Pancreas (tissue), 10 donors: ENCODE measurements around the gene BACH2. TPM values are rescaled to one million over a fixed set of nuclear protein-coding genes. Genes with fewer than 3 reads are reported as not detected.

Source experiments
- ATAC-seq, 4 donors: fragments of 200-7000 bp; cut with Tn5 transposase; one replicate each; pipeline versions ENCODE4 v1.8.0 to v1.9.1; 2020; ENCODE audit warnings: mild to moderate bottlenecking in 4 of 4, moderate library complexity in 4 of 4
- DNase-seq, 6 donors: peaks; one replicate each; pipeline ENCODE4 v3.0.0-alpha.2; 2020
- FAIRE-seq: peaks from 2 replicates; lab custom pipeline; 2012; peaks lifted over from hg19 to GRCh38; lab: Jason Lieb, UNC
- H3K27ac ChIP-seq, 4 donors: fragments of 200-600 bp; sonication (generic); 1 replicate in 3 of 4; 2 replicates in 1 of 4; pipeline versions ENCODE4 v1.5.0 to v1.8.0; 2020
- H3K27me3 ChIP-seq, 4 donors: fragments of 200-600 bp; one replicate each; pipeline ENCODE4 v1.8.0; 2021
- H3K36me3 ChIP-seq, 3 donors: fragments of 200-600 bp; sonication (generic) in 1 of 3; one replicate each; pipeline versions ENCODE4 v1.5.0 to v1.8.0; 2020 to 2021
- H3K4me1 ChIP-seq, 3 donors: fragments of 200-600 bp; one replicate each; pipeline ENCODE4 v1.8.0; 2021
- H3K4me3 ChIP-seq, 4 donors: fragments of 200-600 bp; sonication (generic) in 2 of 4; one replicate each; pipeline versions ENCODE4 v1.5.0 to v1.8.0; 2020 to 2021
- H3K9me3 ChIP-seq, 4 donors: fragments of 200-600 bp; one replicate each; pipeline ENCODE4 v1.8.0; 2021
- CTCF ChIP-seq, 4 donors: fragments of 200-600 bp; sonication (generic) in 3 of 4; IDR thresholded peaks; one replicate each; pipeline versions ENCODE4 v1.5.0 to v1.8.0; 2021; ENCODE audit warnings: antibody characterized with exemption in 4 of 4
- WGBS, 2 donors: extraction: QIAGEN DNeasy Blood & Tissue Kit; methylation state at CpG; one replicate each; pipeline ENCODE4 v1.1.7; 2013; 5-methylcytosine and 5-hydroxymethylcytosine counted together
- intact Hi-C, 3 donors: fragments of 100-400 bp; cut with DNase I; formaldehyde crosslinking; loops; one replicate each; pipeline versions ENCODE4 v1.11.1 to v1.14.2; 2022
- polyA plus RNA-seq, 2 donors: library from polyadenylated mRNA; stranded (reverse); fragments of 200-250 nt; gene quantifications; one replicate each; pipeline ENCODE4 v1.2.3, GENCODE V29; 2013
- total RNA-seq, 6 donors: library from RNA; stranded (reverse); fragmentation: NEBNext Ultra II Directional in 4 of 6; extraction: Animal tissue kit (Norgen Biotek cat#: 25700) in 4 of 6; gene quantifications; one replicate each; pipeline versions ENCODE4 v1.2.1 to v1.2.4, GENCODE V29; 2021 to 2023
- donor health status: healthy with polysubstance abuse.
- donor health status: DM: no; HTN: no; CAD: no; lungs with moderate emphysema.
- donor health status: DM: no; HTN: no; CAD: no.
- donor health status: control.
- donor health status: control.
- donor health status: Bipolar disorder and iron deficiency.
- donor health status: DM: yes; HTN: yes; CAD: no.
- donor health status: DM: no; HTN: no; CAD: no.
- donor health status: DM: no; HTN: no; CAD: no.
- donor health status: DM: yes; HTN: yes; CAD: no.

Gene BACH2
- total and polyA plus RNA-seq, 8 donors: 0.61 to 8.0 (median 4.9) TPM

- Histone ChIP-seq H3K9me3 (no peaks in the 10 kb centered on the region), H3K4me1 (no peaks in the 10 kb centered on the region), H3K4me3 (no peak overlapping the region), H3K27ac (no peak overlapping the region), H3K27me3 (no peaks in the 10 kb centered on the region), H3K36me3 (no peaks in the 10 kb centered on the region)
- FAIRE-seq (no peak), ATAC-seq (no peak), DNase-seq (no peak)
- TF ChIP-seq CTCF (IDR thresholded peaks at IDR 0.05): no peak
- WGBS, 2 donors: 85% methylated on average over 7 of the region's 7 CpGs
- intact Hi-C loops: no loop called here
Measured at GRCh38 chr6:90204327-90205056, 92.2 kb downstream of the BACH2 start.

GRCh38 chr6:90203672-90204071 lies 93.0 kb downstream of the BACH2 start:
- no peaks in the 10 kb centered on the region for H3K9me3 ChIP-seq
- no peak for ATAC-seq
- no peak for DNase-seq
- FAIRE-seq: no peak
- 76 to 81% methylated on average over 5 of the region's 5 CpGs for WGBS, 2 donors
- no peaks in the 10 kb centered on the region for H3K4me1 ChIP-seq
- H3K27ac ChIP-seq: no peak overlapping the region
- no peak overlapping the region for H3K4me3 ChIP-seq
- no peak for TF ChIP-seq CTCF (IDR thresholded peaks at IDR 0.05)
- no peaks in the 10 kb centered on the region for H3K36me3 ChIP-seq
- no peaks in the 10 kb centered on the region for H3K27me3 ChIP-seq
- intact Hi-C loops: no loop called here

- Histone ChIP-seq H3K36me3 (no peaks in the 10 kb centered on the region), H3K9me3 (no peaks in the 10 kb centered on the region), H3K27me3 (no peaks in the 10 kb centered on the region), H3K4me1 (no peaks in the 10 kb centered on the region), H3K4me3 (no peak overlapping the region), H3K27ac (no peak overlapping the region)
- 71 to 74% methylated on average over 2 of the region's 2 CpGs for WGBS, 2 donors
- TF ChIP-seq CTCF (IDR thresholded peaks at IDR 0.05): no peak
- no peak for DNase-seq
- no peak for FAIRE-seq
- no peak for ATAC-seq
- intact Hi-C loops: no loop called here
Measured at GRCh38 chr6:90202156-90202555, 94.5 kb downstream of the BACH2 start.

GRCh38 chr6:90199900-90200299 lies 96.7 kb downstream of the BACH2 start:
- DNase-seq: no peak
- WGBS, 2 donors: 86 to 90% methylated on average over 4 of the region's 4 CpGs

More at GRCh38 chr6:90199900-90200299, 96.7 kb downstream of the BACH2 start:
- no peaks in the 10 kb centered on the region for H3K9me3 ChIP-seq
- no peaks in the 10 kb centered on the region for H3K27me3 ChIP-seq
- intact Hi-C loops: no loop called here
- TF ChIP-seq CTCF (IDR thresholded peaks at IDR 0.05): no peak
- ATAC-seq (no peak), FAIRE-seq (no peak)
- H3K36me3 ChIP-seq: no peaks in the 10 kb centered on the region
- no peak overlapping the region for H3K27ac ChIP-seq
- H3K4me3 ChIP-seq: no peak overlapping the region
- H3K4me1 ChIP-seq: no peaks in the 10 kb centered on the region
